SK-N-SH (cell line): ENCODE data around the gene ATP11A. TPM values are rescaled to one million over a fixed set of nuclear protein-coding genes. Genes with fewer than 3 reads are reported as not detected.

Source experiments
- CTCF ChIA-PET: fragments of 300-600, 350-600 bp; formaldehyde crosslinking; extraction: SDS; loops from one replicate; lab custom pipeline; 2021; lab: Yijun Ruan, JAX
- POLR2A ChIA-PET: fragments of 350-600 bp; sonication (Branson Sonifier 250); formaldehyde crosslinking; extraction: SDS; loops from one replicate; lab custom pipeline; 2020; ENCODE audit warnings: antibody characterized with exemption, inconsistent platforms; lab: Yijun Ruan, JAX
- DNase-seq: peaks from one replicate; pipeline ENCODE4 v3.0.0; 2012
- H2AFZ ChIP-seq: fragments of 200-600 bp; sonication (generic); 2 replicates; pipeline ENCODE4 v1.8.1; 2016; ENCODE audit warnings: antibody characterized with exemption, mild to moderate bottlenecking, low read depth
- H3F3A ChIP-seq: fragments of 200-600 bp; sonication (generic); replicated peaks from 2 replicates; pipeline ENCODE3; 2016; ENCODE audit warnings: antibody characterized with exemption, mild to moderate bottlenecking; ENCODE audit not compliant: insufficient read depth
- H3K27ac ChIP-seq, 2 experiments: fragments of 200-500 bp in 1 of 2; fragments of 200-600 bp in 1 of 2; sonication (Bioruptor generic) in 1 of 2; sonication (generic), shearing (Covaris generic) in 1 of 2; 2 replicates each; pipeline versions ENCODE4 v1.5.1 to v1.6.1; 2014 to 2016; ENCODE audit warnings: low read depth in 2 of 2, inconsistent platforms in 1 of 2, low read length in 1 of 2, mild to moderate bottlenecking in 1 of 2, mixed read lengths in 1 of 2
- H3K27me3 ChIP-seq: fragments of 200-600 bp; sonication (generic), shearing (Covaris generic); 2 replicates; pipeline ENCODE4 v1.6.1; 2016; ENCODE audit warnings: mixed run types; ENCODE audit not compliant: insufficient read depth
- H3K36me3 ChIP-seq, 2 experiments: fragments of 200-500 bp in 1 of 2; fragments of 200-600 bp in 1 of 2; sonication (Bioruptor generic) in 1 of 2; sonication (generic) in 1 of 2; replicated peaks in 1 of 2; 2 replicates each; pipeline versions ENCODE3 to v1.5.1; 2014 to 2016; ENCODE audit warnings: low read length in 1 of 2, mild to moderate bottlenecking in 1 of 2; ENCODE audit not compliant: insufficient read depth in 2 of 2, control insufficient read depth in 1 of 2
- H3K4me1 ChIP-seq, 2 experiments: fragments of 200-500 bp in 1 of 2; fragments of 200-600 bp in 1 of 2; sonication (Bioruptor generic) in 1 of 2; sonication (generic), shearing (Covaris generic) in 1 of 2; 2 replicates each; pipeline versions ENCODE4 v1.5.1 to v1.6.1; 2014 to 2016; ENCODE audit warnings: low read depth in 1 of 2, low read length in 1 of 2, mixed run types in 1 of 2; ENCODE audit not compliant: insufficient read depth in 2 of 2, control insufficient read depth in 1 of 2
- H3K4me2 ChIP-seq: fragments of 200-600 bp; sonication (generic), shearing (Covaris generic); 2 replicates; pipeline ENCODE4 v1.6.1; 2017; ENCODE audit warnings: mixed run types
- H3K4me3 ChIP-seq, 2 experiments: fragments of 200-500 bp in 1 of 2; fragments of 200-600 bp in 1 of 2; sonication (Bioruptor generic) in 1 of 2; sonication (generic), shearing (Covaris generic) in 1 of 2; 2 replicates each; pipeline versions ENCODE4 v1.5.1 to v1.8.1; 2014 to 2016; ENCODE audit warnings: low read depth in 2 of 2, inconsistent platforms in 1 of 2, low read length in 1 of 2, mild to moderate bottlenecking in 1 of 2, mixed read lengths in 1 of 2, moderate library complexity in 1 of 2
- H3K79me2 ChIP-seq: fragments of 200-600 bp; sonication (generic); 2 replicates; pipeline ENCODE4 v1.8.1; 2017; ENCODE audit warnings: mild to moderate bottlenecking; ENCODE audit not compliant: insufficient read depth
- H3K9ac ChIP-seq: fragments of 200-600 bp; sonication (generic); 2 replicates; pipeline ENCODE4 v1.6.1; 2017; ENCODE audit warnings: mixed run types
- H3K9me2 ChIP-seq: fragments of 200-600 bp; sonication (generic); 2 replicates; pipeline ENCODE4 v1.6.1; 2017; ENCODE audit warnings: mixed run types
- H3K9me3 ChIP-seq: fragments of 200-600 bp; sonication (generic); 2 replicates; pipeline ENCODE4 v1.6.1; 2017; ENCODE audit warnings: mixed run types, mild to moderate bottlenecking, moderate library complexity
- H4K20me1 ChIP-seq: fragments of 200-600 bp; sonication (generic); 2 replicates; pipeline ENCODE4 v1.6.1; 2017; ENCODE audit warnings: mild to moderate bottlenecking, mixed run types; ENCODE audit not compliant: insufficient read depth
- CHD2 ChIP-seq: fragments of 150-350 bp; IDR thresholded peaks from 2 replicates; pipeline ENCODE4 v1.6.1; 2018; ENCODE audit warnings: low read length; ENCODE audit not compliant: partially characterized antibody
- EP300 ChIP-seq, 2 experiments: IDR thresholded peaks; 2 replicates each; pipeline versions ENCODE4 v1.4.0 to v1.6.1; 2012; ENCODE audit warnings: borderline replicate concordance in 1 of 2, low read depth in 1 of 2, low read length in 1 of 2
- FOSL2 ChIP-seq: IDR thresholded peaks from 2 replicates; pipeline ENCODE4 v1.4.0; 2012; ENCODE audit warnings: low read depth, mild to moderate bottlenecking, moderate library complexity, borderline replicate concordance
- GATA2 ChIP-seq: sonication (generic); formaldehyde crosslinking; IDR thresholded peaks from 2 replicates; pipeline ENCODE4 v1.5.0; 2020; ENCODE audit warnings: mild to moderate bottlenecking, missing genetic modification reagents
- JUND ChIP-seq: IDR thresholded peaks from 2 replicates; pipeline ENCODE4 v1.4.0; 2012
- MXI1 ChIP-seq: IDR thresholded peaks from 2 replicates; pipeline ENCODE4 v1.6.1; 2012; ENCODE audit warnings: mild to moderate bottlenecking, low read depth, low read length, improper control_type of control experiment
- NRF1 ChIP-seq: IDR thresholded peaks from 2 replicates; pipeline ENCODE4 v1.6.1; 2012; ENCODE audit warnings: low read depth, mild to moderate bottlenecking, low read length
- RAD21 ChIP-seq: IDR thresholded peaks from 2 replicates; pipeline ENCODE4 v1.6.1; 2012; ENCODE audit warnings: mild to moderate bottlenecking, low read length
- SIN3A ChIP-seq: IDR thresholded peaks from 2 replicates; pipeline ENCODE4 v1.6.1; 2012; ENCODE audit warnings: low read depth, mild to moderate bottlenecking, low read length, moderate library complexity, borderline replicate concordance
- TEAD4 ChIP-seq: IDR thresholded peaks from 2 replicates; pipeline ENCODE4 v1.4.0; 2012; ENCODE audit warnings: mild to moderate bottlenecking, borderline replicate concordance; ENCODE audit not compliant: insufficient read depth
- ZBTB33 ChIP-seq: IDR thresholded peaks from 2 replicates; pipeline ENCODE4 v1.4.0; 2012; ENCODE audit warnings: low read depth, borderline replicate concordance
- WGBS: methylation state at CpG from one replicate; pipeline ENCODE4 v1.1.6; 2017; ENCODE audit warnings: low lambda C conversion rate; 5-methylcytosine and 5-hydroxymethylcytosine counted together
- polyA plus RNA-seq, 3 experiments: library from polyadenylated mRNA; depleted of rRNA; stranded (reverse); fragments of >200 nt; gene quantifications; 2 replicates each; pipeline ENCODE4 v1.2.3, GENCODE V29; 2012
- TF ChIP-seq, protein P1 (sequence below): IDR thresholded peaks from 2 replicates; pipeline ENCODE4 v1.4.0; 2012; ENCODE audit warnings: low read depth
- TF ChIP-seq, protein P2 (sequence below): fragments of 150-350 bp; IDR thresholded peaks from 2 replicates; pipeline ENCODE4 v1.6.1; 2016; ENCODE audit warnings: mild to moderate bottlenecking, low read depth, low read length

ATP11A gene
- polyA plus RNA-seq, 1 of the 3 experiments (the other 2 are of a cell fraction) = 4.1 TPM

GRCh38 chr13:112870051-112870331, 180.2 kb downstream of the ATP11A start:
- 90% methylated on average over 2 of the region's 2 CpGs for WGBS
- H3K4me1 ChIP-seq = peaks cover 0 to 16% of the 10 kb centered on the region in 2 experiments; a peak in 1 of 4 replicates
- POLR2A ChIA-PET = no interaction called here
- CTCF ChIA-PET = interaction anchor here (0.7 to 1.7 kb wide), 3 partner anchors 144 to 426 kb away, joined by 3 to 5 read pairs (median 3); no protein-coding TSS in a partner anchor
- H3K4me2 ChIP-seq = no peak overlapping the region
- H3K36me3 ChIP-seq = no peaks in the 10 kb centered on the region
- no peak overlapping the region for H2AFZ ChIP-seq
- no peaks in the 10 kb centered on the region for H3K27me3 ChIP-seq
- H3K27ac ChIP-seq = no peak overlapping the region
- H3K4me3 ChIP-seq = no peak overlapping the region
- H3K9me2 ChIP-seq = no peaks in the 10 kb centered on the region
- no peak for TF ChIP-seq SIN3A
- no peak for TF ChIP-seq GATA2 (CRISPR knock-in tag)
- no peak for TF ChIP-seq ZBTB33
- no peak for TF ChIP-seq FOSL2
- TF ChIP-seq CHD2 = no peak
- TF ChIP-seq, protein P1, sequence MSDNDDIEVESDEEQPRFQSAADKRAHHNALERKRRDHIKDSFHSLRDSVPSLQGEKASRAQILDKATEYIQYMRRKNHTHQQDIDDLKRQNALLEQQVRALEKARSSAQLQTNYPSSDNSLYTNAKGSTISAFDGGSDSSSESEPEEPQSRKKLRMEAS = no peak
- no peak for TF ChIP-seq JUND
- TF ChIP-seq, protein P2, sequence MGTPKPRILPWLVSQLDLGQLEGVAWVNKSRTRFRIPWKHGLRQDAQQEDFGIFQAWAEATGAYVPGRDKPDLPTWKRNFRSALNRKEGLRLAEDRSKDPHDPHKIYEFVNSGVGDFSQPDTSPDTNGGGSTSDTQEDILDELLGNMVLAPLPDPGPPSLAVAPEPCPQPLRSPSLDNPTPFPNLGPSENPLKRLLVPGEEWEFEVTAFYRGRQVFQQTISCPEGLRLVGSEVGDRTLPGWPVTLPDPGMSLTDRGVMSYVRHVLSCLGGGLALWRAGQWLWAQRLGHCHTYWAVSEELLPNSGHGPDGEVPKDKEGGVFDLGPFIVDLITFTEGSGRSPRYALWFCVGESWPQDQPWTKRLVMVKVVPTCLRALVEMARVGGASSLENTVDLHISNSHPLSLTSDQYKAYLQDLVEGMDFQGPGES = no peak
- no peak for TF ChIP-seq TEAD4
- TF ChIP-seq EP300 (IDR thresholded peaks at IDR 0.05; ENCODE audit: borderline replicate concordance in 1 of 2, low read depth in 1 of 2, low read length in 1 of 2) = no peak
- no peaks in the 10 kb centered on the region for H3K79me2 ChIP-seq
- no peaks in the 10 kb centered on the region for H3K9me3 ChIP-seq
- H3K9ac ChIP-seq = no peak overlapping the region
- DNase-seq = no peak
- H3F3A ChIP-seq = no peaks in the 10 kb centered on the region
- no peaks in the 10 kb centered on the region for H4K20me1 ChIP-seq

GRCh38 chr13:112870737-112871287, 181.0 kb downstream of the ATP11A start:
- Histone ChIP-seq H3K4me1 (peaks cover 0 to 16% of the 10 kb centered on the region in 2 experiments; a peak in 1 of 4 replicates), H3K27me3 (no peaks in the 10 kb centered on the region), H2AFZ (no peak overlapping the region), H3K4me2 (no peak overlapping the region), H3F3A (no peaks in the 10 kb centered on the region), H3K9me2 (no peaks in the 10 kb centered on the region), H3K79me2 (no peaks in the 10 kb centered on the region), H3K27ac (no peak overlapping the region), H3K9ac (no peak overlapping the region), H4K20me1 (no peaks in the 10 kb centered on the region), H3K4me3 (no peak overlapping the region), H3K9me3 (no peaks in the 10 kb centered on the region), H3K36me3 (no peaks in the 10 kb centered on the region)
- no peak for DNase-seq
- ChIA-PET POLR2A (no interaction called here), CTCF (no interaction called here)
- WGBS = 92% methylated on average over 15 of the region's 28 CpGs
- TF ChIP-seq, protein P1 = no peak
- TF ChIP-seq RAD21 = no peak
- TF ChIP-seq NRF1 = no peak
- no peak for TF ChIP-seq MXI1
